Esophagus muscularis mucosa (tissue), 3 donors: ENCODE measurements around the gene FKBP5.

Experiments
- CTCF ChIP-seq, 3 experiments: fragments of 200-600 bp in 2 of 3; fragments of 450-650 bp in 1 of 3; sonication (generic) in 2 of 3; IDR thresholded peaks; one replicate each; pipeline ENCODE4 v1.5.1; 2017 to 2019; ENCODE audit warnings: antibody characterized with exemption in 3 of 3, mild to moderate bottlenecking in 2 of 3, moderate library complexity in 1 of 3
- POLR2A ChIP-seq: fragments of 450-650 bp; IDR thresholded peaks from one replicate; pipeline ENCODE4 v1.6.1; 2017; ENCODE audit warnings: antibody characterized with exemption, moderate library complexity, mild to moderate bottlenecking, low read depth
- POLR2AphosphoS5 ChIP-seq, 2 donors: sonication (generic); formaldehyde crosslinking; IDR thresholded peaks; one replicate each; pipeline ENCODE4 v1.6.1; 2017; ENCODE audit warnings: antibody characterized with exemption in 2 of 2

DNA sequence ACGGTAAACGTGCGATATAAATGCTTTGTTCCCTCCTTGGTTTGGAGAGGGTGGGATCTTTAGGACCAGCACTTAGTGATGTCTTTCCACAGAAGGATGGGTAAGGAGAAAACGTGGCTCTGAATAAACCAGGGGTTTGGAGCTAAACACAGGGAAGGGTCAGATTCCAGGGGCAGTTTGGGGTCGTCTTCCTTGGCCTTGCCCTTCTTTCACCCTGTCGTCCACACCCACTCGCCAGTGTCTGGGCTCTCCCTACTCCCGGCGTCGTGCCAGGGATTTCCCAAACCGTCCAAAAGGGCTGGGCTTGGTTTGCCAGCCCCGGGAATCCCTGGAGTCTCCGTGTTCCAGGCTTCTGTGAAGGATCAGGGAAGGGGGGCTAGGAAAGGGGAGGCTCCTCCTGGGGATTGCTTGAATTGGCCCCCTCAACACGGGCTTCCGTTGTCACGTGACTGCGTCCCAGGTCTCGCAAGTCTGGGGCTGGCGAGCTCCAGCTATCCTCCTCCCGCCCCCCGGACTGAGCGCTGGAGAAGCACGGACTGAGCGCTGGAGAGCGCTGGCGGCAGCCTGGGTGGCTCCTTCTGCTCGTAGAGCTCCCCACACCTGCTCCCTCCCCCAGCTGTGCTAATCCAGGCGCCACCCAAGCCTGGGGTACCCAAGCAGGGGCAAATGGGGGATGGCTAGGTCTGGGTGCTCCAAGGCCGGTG is 38.7 kb upstream of the FKBP5 start:
- TF ChIP-seq CTCF (IDR thresholded peaks at IDR 0.05) = no peak
- peak; percentile 77 for TF ChIP-seq POLR2A
- TF ChIP-seq POLR2AphosphoS5 (IDR thresholded peaks at IDR 0.05) = peak in 1 of 2 donors; percentile 71
